Epithelial cell of esophagus (primary cell): Measurements from ENCODE around the gene SLC8A1.
A peak's percentile ranks its signal among the peaks of the same experiment; 100 is the strongest.

Source experiments
- DNase-seq: peaks from one replicate; pipeline ENCODE4 v3.0.0; 2010; ENCODE audit warnings: low read depth
- H3K4me3 ChIP-seq: 2 replicates; pipeline ENCODE4 v1.5.1; 2011; ENCODE audit warnings: mild to moderate bottlenecking, low read length, control low read depth
- CTCF ChIP-seq: IDR thresholded peaks from 2 replicates; pipeline ENCODE4 v1.5.1; 2011; ENCODE audit warnings: low read depth, mild to moderate bottlenecking, low read length, control low read depth, inconsistent platforms; ENCODE audit not compliant: insufficient read depth; ENCODE audit errors: missing control alignments

SLC8A1 gene

GRCh38 chr2:40416486-40416885, 35.4 kb downstream of the SLC8A1 start:
- TF ChIP-seq CTCF = no peak
- DNase-seq = peak; percentile 79
- no peak overlapping the region for H3K4me3 ChIP-seq

- no peak for TF ChIP-seq CTCF
- no peak overlapping the region for H3K4me3 ChIP-seq
- DNase-seq = no peak
Observed at GRCh38 chr2:40415391-40415790, 36.5 kb downstream of the SLC8A1 start.

- peak; percentile 79 for DNase-seq
- TF ChIP-seq CTCF = no peak
- H3K4me3 ChIP-seq = no peak overlapping the region
Observed at GRCh38 chr2:40412456-40412855, 39.4 kb downstream of the SLC8A1 start.

- no peak for DNase-seq
- no peak for TF ChIP-seq CTCF
- no peak overlapping the region for H3K4me3 ChIP-seq
Observed at GRCh38 chr2:40410695-40411094, 41.2 kb downstream of the SLC8A1 start.

- no peak for TF ChIP-seq CTCF
- no peak overlapping the region for H3K4me3 ChIP-seq
- DNase-seq = no peak
Observed at GRCh38 chr2:40409734-40410133, 42.2 kb downstream of the SLC8A1 start.

GRCh38 chr2:40406485-40407289, 45.2 kb downstream of the SLC8A1 start:
- no peak for TF ChIP-seq CTCF
- DNase-seq = no peak
- no peak overlapping the region for H3K4me3 ChIP-seq

GRCh38 chr2:40405465-40405864, 46.4 kb downstream of the SLC8A1 start:
- DNase-seq = no peak
- TF ChIP-seq CTCF = no peak
- no peak overlapping the region for H3K4me3 ChIP-seq
